HepG2 (cell line): Measurements from ENCODE around the gene KCNAB2. TPM values are rescaled to one million over a fixed set of nuclear protein-coding genes. Genes with fewer than 3 reads are reported as not detected.

Experiments used
- ATAC-seq: fragments of 200-7000 bp; cut with Tn5 transposase; 3 replicates; pipeline ENCODE4 v1.9.1; 2020; ENCODE audit warnings: mild to moderate bottlenecking, moderate library complexity
- BruUV-seq: library from RNA; stranded (reverse); fragments of 400-500 nt; replicated peaks from 2 replicates; lab custom pipeline; 2021; lab: Mats Ljungman, UMichigan
- CTCF ChIA-PET: fragments of 300-600 bp; formaldehyde crosslinking; extraction: SDS; loops from one replicate; lab custom pipeline; 2021; ENCODE audit warnings: low total read pairs, inconsistent platforms, low intra/inter-chr PET ratio; lab: Yijun Ruan, JAX
- POLR2A ChIA-PET: fragments of 350-600 bp; sonication (Branson Sonifier 250); formaldehyde crosslinking; loops from one replicate; lab custom pipeline; 2020; ENCODE audit warnings: antibody characterized with exemption, inconsistent platforms; lab: Yijun Ruan, JAX
- DNase-seq: peaks from one replicate; pipeline ENCODE4 v3.0.0-alpha.2; 2015; ENCODE audit warnings: low spot score
- FAIRE-seq: peaks from 3 replicates; lab custom pipeline; 2011; peaks lifted over from hg19 to GRCh38; lab: Jason Lieb, UNC
- H2AFZ ChIP-seq: one replicate; pipeline ENCODE4 v1.6.1; 2011; ENCODE audit warnings: low read length, inconsistent platforms
- H3K27ac ChIP-seq: fragments of 300-600 bp; 3 replicates; pipeline ENCODE4 v1.8.0; 2011; ENCODE audit warnings: mixed run types, mild to moderate bottlenecking, mixed read lengths, low read length, inconsistent platforms; ENCODE audit not compliant: insufficient read depth; ENCODE audit errors: extremely low read length
- H3K27me3 ChIP-seq, 2 experiments: fragments of 200-600 bp in 1 of 2; 2 replicates in 1 of 2; 3 replicates in 1 of 2; pipeline versions ENCODE4 v1.6.0 to v1.8.0; 2011; ENCODE audit warnings: low read length in 2 of 2, mild to moderate bottlenecking in 2 of 2, moderate library complexity in 2 of 2, inconsistent platforms in 1 of 2; ENCODE audit not compliant: insufficient read depth in 2 of 2, control insufficient read depth in 1 of 2
- H3K36me3 ChIP-seq, 2 experiments: fragments of 200-600 bp in 1 of 2; replicated peaks in 1 of 2; 2 replicates in 1 of 2; 3 replicates in 1 of 2; pipeline versions ENCODE4 v1.5.1 to v1.8.0; 2011; ENCODE audit warnings: low read length in 2 of 2, inconsistent platforms in 1 of 2; ENCODE audit not compliant: insufficient read depth in 2 of 2, control insufficient read depth in 1 of 2
- H3K4me1 ChIP-seq: 2 replicates; pipeline ENCODE4 v1.5.1; 2012; ENCODE audit warnings: low read length, inconsistent platforms; ENCODE audit not compliant: insufficient read depth
- H3K4me2 ChIP-seq: 2 replicates; pipeline ENCODE4 v1.6.0; 2011; ENCODE audit warnings: low read depth, low read length, inconsistent platforms
- H3K4me3 ChIP-seq, 3 experiments: fragments of 200-600 bp in 1 of 3; sonication (generic), shearing (Covaris generic) in 1 of 3; replicated peaks in 1 of 3; 2 replicates each; pipeline ENCODE4 v1.5.1; 2011 to 2016; ENCODE audit warnings: low read length in 3 of 3, inconsistent platforms in 2 of 3, low read depth in 2 of 3, mild to moderate bottlenecking in 2 of 3, control low read depth in 1 of 3, mixed read lengths in 1 of 3; ENCODE audit not compliant: insufficient read depth in 1 of 3
- H3K79me2 ChIP-seq: one replicate; pipeline ENCODE4 v1.6.1; 2011; ENCODE audit warnings: low read length, inconsistent platforms; ENCODE audit not compliant: insufficient read depth
- H3K9ac ChIP-seq: 2 replicates; pipeline ENCODE4 v1.6.0; 2011; ENCODE audit warnings: mild to moderate bottlenecking, low read depth, low read length, inconsistent platforms; ENCODE audit not compliant: insufficient read depth
- H3K9me3 ChIP-seq: 2 replicates; pipeline ENCODE4 v1.5.1; 2012; ENCODE audit warnings: mild to moderate bottlenecking, low read length
- H4K20me1 ChIP-seq: 2 replicates; pipeline ENCODE4 v1.6.0; 2011; ENCODE audit warnings: inconsistent platforms, mild to moderate bottlenecking, low read length, moderate library complexity; ENCODE audit not compliant: insufficient read depth
- HNRNPH1 ChIP-seq: fragments of 200-400 bp; formaldehyde crosslinking; optimal IDR thresholded peaks from 2 replicates; pipeline ENCODE3; 2017; ENCODE audit warnings: mild to moderate bottlenecking, low read depth, low read length
- ZBTB42 ChIP-seq: sonication (generic); formaldehyde crosslinking; IDR thresholded peaks from 2 replicates; pipeline ENCODE4 v1.5.0; 2020; ENCODE audit warnings: mild to moderate bottlenecking, missing genetic modification reagents
- ZBTB46 ChIP-seq: sonication (generic); formaldehyde crosslinking; IDR thresholded peaks from 2 replicates; pipeline ENCODE4 v1.4.0; 2020; ENCODE audit warnings: mild to moderate bottlenecking, missing genetic modification reagents, borderline replicate concordance
- WGBS: methylation state at CpG from one replicate; pipeline ENCODE4 v1.1.6; 2017; ENCODE audit warnings: low lambda C conversion rate; 5-methylcytosine and 5-hydroxymethylcytosine counted together
- in situ Hi-C: cut with HindIII; loops from 2 replicates; pipeline ENCODE4 v1.10.0; 2017; ENCODE audit warnings: low pct_unique_long_range_greater_than_20kb; ENCODE audit not compliant: extremely low pct_ligation_motif_present
- intact Hi-C: fragments of 100-400 bp; cut with micrococcal nuclease; formaldehyde crosslinking; loops from one replicate; pipeline ENCODE4 v1.10.0; 2022; ENCODE audit not compliant: unreplicated experiment
- polyA plus RNA-seq, 8 experiments: library from polyadenylated mRNA; depleted of rRNA in 3 of 8; stranded (reverse) in 7 of 8; unstranded in 1 of 8; fragments of >200 nt; fragmentation: Illumina TruSeq in 4 of 8; extraction: Trizol in 4 of 8; gene quantifications; 2 replicates each; pipeline versions ENCODE4 v1.2.1 to v1.2.3, GENCODE V29; 2011 to 2016; ENCODE audit warnings: low read depth in 4 of 8, missing spikeins in 1 of 8, mixed read lengths in 1 of 8; ENCODE audit not compliant: insufficient read depth in 1 of 8
- total RNA-seq, 5 experiments: library from RNA; depleted of rRNA; stranded (reverse); fragments of >200 nt; fragmentation: Illumina TruSeq; extraction: Trizol; gene quantifications; 2 replicates each; pipeline ENCODE4 v1.2.3, GENCODE V29; 2016; ENCODE audit warnings: low read depth in 1 of 5
- TF ChIP-seq, protein P1 (sequence below): sonication (generic); formaldehyde crosslinking; conservative IDR thresholded peaks from 2 replicates; pipeline ENCODE4 v1.8.0; 2022; ENCODE audit warnings: missing genetic modification reagents

The KCNAB2 gene
- total and polyA plus RNA-seq, 2 of the 13 experiments (the other 11 are each of a cell fraction or from before 2014, with no cell fraction given) = 6.2 to 8.8 TPM

GRCh38 chr1:6095511-6096242, 50.0 kb downstream of the KCNAB2 start:
- Histone ChIP-seq H3K27ac (no peak overlapping the region), H3K9me3 (no peaks in the 10 kb centered on the region), H3K4me3 (no peak overlapping the region), H3K79me2 (no peaks in the 10 kb centered on the region), H4K20me1 (no peaks in the 10 kb centered on the region), H3K4me1 (no peaks in the 10 kb centered on the region), H3K36me3 (no peaks in the 10 kb centered on the region), H3K4me2 (no peak overlapping the region), H3K9ac (no peak overlapping the region), H3K27me3 (peaks cover 0 to 6% of the 10 kb centered on the region in 2 experiments; a peak in 1 of 5 replicates), H2AFZ (no peak overlapping the region)
- ChIA-PET POLR2A (no interaction called here), CTCF (no interaction called here)
- DNase-seq = no peak
- no peak for FAIRE-seq
- 83% methylated on average over 2 of the region's 13 CpGs for WGBS
- no peak for TF ChIP-seq ZBTB42 (CRISPR knock-in tag)
- TF ChIP-seq, protein P1, sequence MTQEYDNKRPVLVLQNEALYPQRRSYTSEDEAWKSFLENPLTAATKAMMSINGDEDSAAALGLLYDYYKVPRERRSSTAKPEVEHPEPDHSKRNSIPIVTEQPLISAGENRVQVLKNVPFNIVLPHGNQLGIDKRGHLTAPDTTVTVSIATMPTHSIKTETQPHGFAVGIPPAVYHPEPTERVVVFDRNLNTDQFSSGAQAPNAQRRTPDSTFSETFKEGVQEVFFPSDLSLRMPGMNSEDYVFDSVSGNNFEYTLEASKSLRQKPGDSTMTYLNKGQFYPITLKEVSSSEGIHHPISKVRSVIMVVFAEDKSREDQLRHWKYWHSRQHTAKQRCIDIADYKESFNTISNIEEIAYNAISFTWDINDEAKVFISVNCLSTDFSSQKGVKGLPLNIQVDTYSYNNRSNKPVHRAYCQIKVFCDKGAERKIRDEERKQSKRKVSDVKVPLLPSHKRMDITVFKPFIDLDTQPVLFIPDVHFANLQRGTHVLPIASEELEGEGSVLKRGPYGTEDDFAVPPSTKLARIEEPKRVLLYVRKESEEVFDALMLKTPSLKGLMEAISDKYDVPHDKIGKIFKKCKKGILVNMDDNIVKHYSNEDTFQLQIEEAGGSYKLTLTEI (CRISPR knock-in tag) = no peak
- TF ChIP-seq ZBTB46 (CRISPR knock-in tag) = no peak
- no peak for TF ChIP-seq HNRNPH1
- ATAC-seq = no peak
- intact Hi-C loops (no loop called here), in situ Hi-C loops (no loop called here)
- no TSS peak for BruUV-seq
